Measurements from ENCODE around the gene AGMAT. TPM values are rescaled to one million over a fixed set of nuclear protein-coding genes. Genes with fewer than 3 reads are reported as not detected.
A peak's percentile ranks its signal among the peaks of the same experiment; 100 is the strongest.

The AGMAT gene
- total RNA-seq, 1 donor = 2.6 TPM

DNA sequence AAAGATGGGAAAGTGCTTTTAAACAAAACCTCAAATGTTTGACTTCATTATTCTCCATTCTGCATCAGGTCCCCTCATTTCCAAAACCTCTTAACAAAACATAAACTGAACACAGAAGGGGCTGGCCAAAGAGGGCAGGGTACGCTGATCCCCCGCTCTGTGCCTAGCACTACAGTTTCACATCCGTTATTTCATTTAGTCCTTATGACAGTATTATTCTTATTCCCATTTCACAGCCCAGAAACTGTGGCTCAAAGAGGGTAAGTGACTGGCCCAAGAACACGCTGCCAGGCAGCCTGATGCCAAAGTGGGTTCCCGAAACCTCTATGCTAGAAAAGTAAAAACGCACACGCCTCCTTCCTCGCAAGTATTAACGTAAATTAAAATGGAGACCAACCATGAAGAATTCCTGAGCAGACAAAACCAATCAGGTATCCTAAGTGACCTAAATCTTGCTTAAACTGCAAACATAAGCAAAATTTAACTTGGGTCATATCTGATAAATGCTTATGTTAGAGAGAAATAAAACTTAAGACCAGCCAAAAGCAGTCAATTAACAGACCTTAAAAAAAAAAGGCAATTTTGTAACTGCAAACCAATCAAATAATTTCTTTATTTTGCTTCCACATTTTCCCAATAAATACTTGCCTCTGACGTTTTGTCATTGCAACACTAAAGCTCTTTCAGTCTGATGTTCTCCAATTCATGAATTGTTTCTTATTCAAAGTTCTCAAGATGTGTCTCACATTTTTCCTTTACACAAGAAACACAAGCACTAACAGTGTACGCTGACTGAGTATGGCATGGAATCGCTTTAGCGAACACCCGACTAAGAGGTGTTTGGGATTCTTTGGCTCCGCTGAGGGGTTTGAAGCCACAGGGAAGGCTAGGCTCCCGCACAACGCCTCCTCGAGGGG, 61.5 kb downstream of the AGMAT start:
- H3K4me3 ChIP-seq (ENCODE audit: low read depth, low read length) = peak overlapping the region; percentile 75
- DNase-seq (ENCODE audit: low read depth) = peak; percentile 69
- TF ChIP-seq, protein P1, sequence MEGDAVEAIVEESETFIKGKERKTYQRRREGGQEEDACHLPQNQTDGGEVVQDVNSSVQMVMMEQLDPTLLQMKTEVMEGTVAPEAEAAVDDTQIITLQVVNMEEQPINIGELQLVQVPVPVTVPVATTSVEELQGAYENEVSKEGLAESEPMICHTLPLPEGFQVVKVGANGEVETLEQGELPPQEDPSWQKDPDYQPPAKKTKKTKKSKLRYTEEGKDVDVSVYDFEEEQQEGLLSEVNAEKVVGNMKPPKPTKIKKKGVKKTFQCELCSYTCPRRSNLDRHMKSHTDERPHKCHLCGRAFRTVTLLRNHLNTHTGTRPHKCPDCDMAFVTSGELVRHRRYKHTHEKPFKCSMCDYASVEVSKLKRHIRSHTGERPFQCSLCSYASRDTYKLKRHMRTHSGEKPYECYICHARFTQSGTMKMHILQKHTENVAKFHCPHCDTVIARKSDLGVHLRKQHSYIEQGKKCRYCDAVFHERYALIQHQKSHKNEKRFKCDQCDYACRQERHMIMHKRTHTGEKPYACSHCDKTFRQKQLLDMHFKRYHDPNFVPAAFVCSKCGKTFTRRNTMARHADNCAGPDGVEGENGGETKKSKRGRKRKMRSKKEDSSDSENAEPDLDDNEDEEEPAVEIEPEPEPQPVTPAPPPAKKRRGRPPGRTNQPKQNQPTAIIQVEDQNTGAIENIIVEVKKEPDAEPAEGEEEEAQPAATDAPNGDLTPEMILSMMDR (IDR thresholded peaks at IDR 0.05; ENCODE audit: insufficient read depth, low read depth, low read length) = no peak

DNA sequence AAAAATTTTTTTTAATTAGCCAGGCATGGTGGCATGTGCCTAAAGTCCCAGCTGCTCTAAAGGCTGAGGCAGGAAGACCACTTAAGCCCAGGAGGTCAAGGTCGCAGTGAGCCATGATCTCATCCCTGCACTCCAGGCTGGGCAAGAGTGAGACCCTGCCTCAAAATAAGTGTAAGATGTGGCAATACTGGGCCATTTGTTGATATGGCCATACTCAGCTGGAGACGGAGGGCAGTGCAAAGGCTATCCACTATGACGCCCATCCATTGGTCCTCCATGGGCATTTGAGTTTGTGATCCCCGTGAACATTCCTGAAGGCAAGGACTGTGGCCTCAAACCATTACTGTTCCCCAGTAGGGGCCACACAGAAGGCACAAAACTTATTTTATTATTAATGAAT, 62.3 kb downstream of the AGMAT start:
- DNase-seq (ENCODE audit: low read depth) = no peak
- H3K4me3 ChIP-seq (ENCODE audit: low read depth, low read length) = no peak overlapping the region
- TF ChIP-seq, protein P1 (IDR thresholded peaks at IDR 0.05; ENCODE audit: insufficient read depth, low read depth, low read length) = no peak

Small RNAs within 50 kb of the gene (small RNA-seq; reads per million reads assigned to genes)
- gene CD24P1 (not detected), gene RNU7-179P (not detected), gene SCARNA21B (0.47 reads per million)

Other genes with a start within 250 kb of the AGMAT start
- gene EFHD2, start 175.2 kb downstream of the AGMAT start, total RNA-seq = 36.3 and 42.2 TPM in 2 replicates
- gene CTRC, start 146.6 kb downstream of the AGMAT start, total RNA-seq = not detected in 2 replicates
- gene CELA2A, start 128.3 kb downstream of the AGMAT start, total RNA-seq = not detected in 2 replicates
- under 0.01 TPM in 1 of 2 replicates, not detected in the other for gene CELA2B, start 108.9 kb downstream of the AGMAT start, total RNA-seq
- gene CASP9, start 60.8 kb downstream of the AGMAT start, total RNA-seq = 5.8 and 7.3 TPM in 2 replicates
- 14.2 and 27.2 TPM in 2 replicates for gene DNAJC16, start 58.2 kb downstream of the AGMAT start, total RNA-seq
- 15.5 and 21.3 TPM in 2 replicates for gene DDI2, start 32.4 kb upstream of the AGMAT start, total RNA-seq
- 54.0 and 61.8 TPM in 2 replicates for gene PLEKHM2, start 99.3 kb upstream of the AGMAT start, total RNA-seq
- under 0.01 and 0.43 TPM in 2 replicates for gene SLC25A34, start 151.2 kb upstream of the AGMAT start, total RNA-seq
- gene TMEM82, start 157.4 kb upstream of the AGMAT start, total RNA-seq = not detected in 2 replicates
- 188 and 255 TPM in 2 replicates for gene FBLIM1, start 173.7 kb upstream of the AGMAT start, total RNA-seq
- 1.3 and 1.9 TPM in 2 replicates for gene UQCRHL, start 222.6 kb upstream of the AGMAT start, total RNA-seq